GM19372 (cell line): Measurements from ENCODE around the gene OGFR.

ENCODE experiments used
- ATAC-seq: cut with Tn5 transposase; IDR thresholded peaks from one replicate; pipeline ENCODE4 v1.9.1; 2021; ENCODE audit warnings: mild to moderate bottlenecking, low read depth, moderate library complexity; ENCODE audit not compliant: unreplicated experiment

The OGFR gene

GRCh38 chr20:62768551-62769287, 35.9 kb upstream of the OGFR start:
- ATAC-seq, result no peak

- ATAC-seq, result no peak
Observed at GRCh38 chr20:62769346-62770071, 35.1 kb upstream of the OGFR start.

- no peak for ATAC-seq
Observed at GRCh38 chr20:62770111-62770910, 34.3 kb upstream of the OGFR start.

- ATAC-seq, result no peak
Observed at GRCh38 chr20:62770916-62771315, 33.7 kb upstream of the OGFR start.

- no peak for ATAC-seq
Observed at GRCh38 chr20:62771396-62772102, 33.1 kb upstream of the OGFR start.

GRCh38 chr20:62772103-62772611, 32.5 kb upstream of the OGFR start:
- no peak for ATAC-seq

- ATAC-seq, result no peak
Observed at GRCh38 chr20:62772619-62772989, 32.0 kb upstream of the OGFR start.

- no peak for ATAC-seq
Observed at GRCh38 chr20:62772990-62773844, 31.4 kb upstream of the OGFR start.

GRCh38 chr20:62773845-62774714, 30.6 kb upstream of the OGFR start:
- ATAC-seq, result no peak

- ATAC-seq, result no peak
Observed at GRCh38 chr20:62774762-62775161, 29.9 kb upstream of the OGFR start.

GRCh38 chr20:62775206-62775605, 29.4 kb upstream of the OGFR start:
- no peak for ATAC-seq

GRCh38 chr20:62776035-62776691, 28.5 kb upstream of the OGFR start:
- ATAC-seq, result no peak

- no peak for ATAC-seq
Observed at GRCh38 chr20:62776692-62777527, 27.7 kb upstream of the OGFR start.

GRCh38 chr20:62777528-62777830, 27.2 kb upstream of the OGFR start:
- no peak for ATAC-seq

GRCh38 chr20:62778058-62778457, 26.6 kb upstream of the OGFR start:
- ATAC-seq, result no peak

GRCh38 chr20:62778601-62779416, 25.8 kb upstream of the OGFR start:
- no peak for ATAC-seq

- ATAC-seq, result no peak
Observed at GRCh38 chr20:62779417-62779685, 25.3 kb upstream of the OGFR start.
